ENCODE measurements around the gene PCNX2.

DNA sequence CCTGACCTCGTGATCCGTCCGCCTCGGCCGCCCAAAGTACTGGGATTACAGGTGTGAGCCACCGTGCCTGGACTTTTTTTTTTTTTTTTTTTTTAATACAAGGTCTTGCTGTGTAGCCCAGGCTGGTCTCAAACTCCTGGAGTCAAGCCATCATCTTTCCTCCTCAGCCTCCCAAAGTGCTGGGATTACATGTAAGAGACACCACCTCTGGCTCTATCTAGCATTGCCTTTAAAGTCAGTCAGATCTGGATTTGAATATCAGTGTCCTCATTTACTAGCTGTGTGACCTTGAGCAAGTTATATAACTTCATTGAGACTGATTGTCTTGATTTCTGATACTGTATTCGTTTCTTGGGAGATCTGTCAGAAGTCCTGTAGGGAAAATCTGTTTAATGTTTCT is 38.6 kb upstream of the PCNX2 start:
- TF ChIP-seq, protein P1, sequence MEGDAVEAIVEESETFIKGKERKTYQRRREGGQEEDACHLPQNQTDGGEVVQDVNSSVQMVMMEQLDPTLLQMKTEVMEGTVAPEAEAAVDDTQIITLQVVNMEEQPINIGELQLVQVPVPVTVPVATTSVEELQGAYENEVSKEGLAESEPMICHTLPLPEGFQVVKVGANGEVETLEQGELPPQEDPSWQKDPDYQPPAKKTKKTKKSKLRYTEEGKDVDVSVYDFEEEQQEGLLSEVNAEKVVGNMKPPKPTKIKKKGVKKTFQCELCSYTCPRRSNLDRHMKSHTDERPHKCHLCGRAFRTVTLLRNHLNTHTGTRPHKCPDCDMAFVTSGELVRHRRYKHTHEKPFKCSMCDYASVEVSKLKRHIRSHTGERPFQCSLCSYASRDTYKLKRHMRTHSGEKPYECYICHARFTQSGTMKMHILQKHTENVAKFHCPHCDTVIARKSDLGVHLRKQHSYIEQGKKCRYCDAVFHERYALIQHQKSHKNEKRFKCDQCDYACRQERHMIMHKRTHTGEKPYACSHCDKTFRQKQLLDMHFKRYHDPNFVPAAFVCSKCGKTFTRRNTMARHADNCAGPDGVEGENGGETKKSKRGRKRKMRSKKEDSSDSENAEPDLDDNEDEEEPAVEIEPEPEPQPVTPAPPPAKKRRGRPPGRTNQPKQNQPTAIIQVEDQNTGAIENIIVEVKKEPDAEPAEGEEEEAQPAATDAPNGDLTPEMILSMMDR (conservative IDR thresholded peaks at IDR 0.05) = no peak
- no peak for TF ChIP-seq EZH2 (IDR thresholded peaks at IDR 0.05; ENCODE audit: low read depth)

Measured in PC-9 (cell line).